K562 (cell line): Measurements from ENCODE around the gene MARS2. TPM values are rescaled to one million over a fixed set of nuclear protein-coding genes. Genes with fewer than 3 reads are reported as not detected.

Experiments used
- ATAC-seq: fragments of 200-7000 bp; cut with Tn5 transposase; 3 replicates; pipeline ENCODE4 v1.9.1; 2020; ENCODE audit warnings: moderate library complexity
- BruUV-seq: library from RNA; stranded (reverse); fragments of 400-500 nt; replicated peaks from 2 replicates; lab custom pipeline; 2021; lab: Mats Ljungman, UMichigan
- CTCF ChIA-PET: fragments of 300-600 bp; formaldehyde crosslinking; extraction: SDS; loops from one replicate; lab custom pipeline; 2021; ENCODE audit warnings: low intra/inter-chr PET ratio; lab: Yijun Ruan, JAX
- POLR2A ChIA-PET: fragments of 300-600, 350-650 bp; sonication (Branson Sonifier 250); formaldehyde crosslinking; extraction: SDS; loops from one replicate; lab custom pipeline; 2021; ENCODE audit warnings: antibody characterized with exemption, inconsistent platforms; lab: Yijun Ruan, JAX
- DNase-seq, 4 experiments: peaks; one replicate each; pipeline versions ENCODE4 v3.0.0 to v3.0.0-alpha.2; 2011 to 2018; ENCODE audit warnings: low spot score in 3 of 4, mixed read lengths in 3 of 4; ENCODE audit errors: extremely low read depth in 1 of 4
- FAIRE-seq: peaks from 2 replicates; lab custom pipeline; 2011; peaks lifted over from hg19 to GRCh38; lab: Jason Lieb, UNC
- H2AFZ ChIP-seq: 2 replicates; pipeline ENCODE4 v1.6.0; 2011; ENCODE audit warnings: low read depth, low read length, control low read depth, inconsistent platforms
- H3K27ac ChIP-seq: fragments of 200-600 bp; 3 replicates; pipeline ENCODE4 v1.8.0; 2011; ENCODE audit warnings: low read depth, mild to moderate bottlenecking, control low read depth, inconsistent platforms, low read length, moderate library complexity, mixed read lengths; ENCODE audit errors: extremely low read depth
- H3K27me3 ChIP-seq, 2 experiments: fragments of 300-600 bp in 1 of 2; 2 replicates in 1 of 2; 3 replicates in 1 of 2; pipeline versions ENCODE4 v1.6.0 to v1.8.0; 2011; ENCODE audit warnings: inconsistent platforms in 2 of 2, low read length in 2 of 2, mild to moderate bottlenecking in 1 of 2, mixed read lengths in 1 of 2, moderate library complexity in 1 of 2; ENCODE audit not compliant: control insufficient read depth in 2 of 2, insufficient read depth in 2 of 2
- H3K36me3 ChIP-seq: fragments of 300-600 bp; 3 replicates; pipeline ENCODE4 v1.8.0; 2011; ENCODE audit warnings: mild to moderate bottlenecking, low read length, inconsistent platforms; ENCODE audit not compliant: control insufficient read depth, insufficient read depth
- H3K4me1 ChIP-seq, 2 experiments: fragments of 200-600 bp in 1 of 2; replicated peaks in 1 of 2; 2 replicates in 1 of 2; 3 replicates in 1 of 2; pipeline versions ENCODE4 v1.5.1 to v1.8.0; 2011; ENCODE audit warnings: inconsistent platforms in 2 of 2, low read length in 2 of 2, mild to moderate bottlenecking in 1 of 2, mixed read lengths in 1 of 2, moderate library complexity in 1 of 2; ENCODE audit not compliant: control insufficient read depth in 2 of 2, insufficient read depth in 2 of 2
- H3K4me2 ChIP-seq: 2 replicates; pipeline ENCODE4 v1.6.1; 2011; ENCODE audit warnings: low read length, control low read depth, inconsistent platforms, mixed read lengths; ENCODE audit not compliant: insufficient read depth
- H3K4me3 ChIP-seq: fragments of 200-600 bp; sonication (generic), shearing (Covaris generic); 2 replicates; pipeline ENCODE4 v1.5.1; 2016; ENCODE audit warnings: control low read depth, inconsistent platforms
- H3K79me2 ChIP-seq: fragments of 200-600 bp; 3 replicates; pipeline ENCODE4 v1.8.0; 2011; ENCODE audit warnings: low read length, inconsistent platforms; ENCODE audit not compliant: control insufficient read depth, insufficient read depth
- H3K9ac ChIP-seq, 2 experiments: 2 replicates each; pipeline versions ENCODE4 v1.6.0 to v1.6.1; 2011; ENCODE audit warnings: low read depth in 2 of 2, low read length in 2 of 2, control low read depth in 1 of 2, inconsistent platforms in 1 of 2, mild to moderate bottlenecking in 1 of 2, mixed read lengths in 1 of 2; ENCODE audit not compliant: insufficient read depth in 1 of 2
- H3K9me1 ChIP-seq: one replicate; pipeline ENCODE4 v1.6.0; 2011; ENCODE audit warnings: inconsistent platforms, mild to moderate bottlenecking, low read length, moderate library complexity; ENCODE audit not compliant: control insufficient read depth, insufficient read depth
- H3K9me3 ChIP-seq: replicated peaks from 2 replicates; pipeline ENCODE4 v1.5.1; 2011; ENCODE audit warnings: low read depth, low read length, inconsistent platforms; ENCODE audit not compliant: control insufficient read depth, insufficient read depth
- H4K20me1 ChIP-seq: replicated peaks from 2 replicates; pipeline ENCODE4 v1.6.1; 2011; ENCODE audit warnings: low read length, inconsistent platforms, mixed read lengths; ENCODE audit not compliant: control insufficient read depth, insufficient read depth
- BMI1 ChIP-seq: fragments of 150-350 bp; IDR thresholded peaks from 2 replicates; pipeline ENCODE4 v1.6.1; 2014; ENCODE audit warnings: low read length
- CBX2 ChIP-seq: fragments of 200-600 bp; sonication (generic); IDR thresholded peaks from one replicate; pipeline ENCODE4 v1.6.1; 2012; ENCODE audit warnings: mild to moderate bottlenecking, low read length, inconsistent platforms; ENCODE audit not compliant: insufficient read depth, poor library complexity, severe bottlenecking
- KDM4B ChIP-seq, 2 experiments: fragments of 450-650 bp in 1 of 2; sonication (generic) in 1 of 2; IDR thresholded peaks; 2 replicates each; pipeline ENCODE4 v1.6.1; 2016 to 2017; ENCODE audit warnings: borderline replicate concordance in 2 of 2, antibody characterized with exemption in 1 of 2, low read depth in 1 of 2, mild to moderate bottlenecking in 1 of 2
- MNT ChIP-seq, 2 experiments: fragments of 450-650 bp; conservative IDR thresholded peaks; 2 replicates each; pipeline ENCODE4 v1.6.1; 2017; ENCODE audit warnings: mild to moderate bottlenecking in 2 of 2, moderate library complexity in 2 of 2
- MTA1 ChIP-seq: fragments of 450-650 bp; IDR thresholded peaks from 2 replicates; pipeline ENCODE4 v1.6.1; 2017; ENCODE audit warnings: borderline replicate concordance
- SP1 ChIP-seq: sonication (generic); formaldehyde crosslinking; IDR thresholded peaks from 2 replicates; pipeline ENCODE4 v1.8.1; 2022; ENCODE audit warnings: mild to moderate bottlenecking, missing genetic modification reagents
- TAL1 ChIP-seq: fragments of 450-650 bp; IDR thresholded peaks from 2 replicates; pipeline ENCODE4 v1.6.1; 2016; ENCODE audit warnings: mild to moderate bottlenecking
- ZKSCAN1 ChIP-seq: fragments of 150-350 bp; IDR thresholded peaks from 2 replicates; pipeline ENCODE4 v1.6.1; 2016; ENCODE audit warnings: low read depth, low read length
- ZNF224 ChIP-seq: sonication (generic); formaldehyde crosslinking; IDR thresholded peaks from 2 replicates; pipeline ENCODE4 v1.8.0; 2022; ENCODE audit warnings: mild to moderate bottlenecking, missing genetic modification reagents
- ZNF280B ChIP-seq: fragments of 250-450 bp; sonication (Bioruptor Pico); IDR thresholded peaks from 2 replicates; pipeline ENCODE4 v1.5.1; 2021; ENCODE audit warnings: mild to moderate bottlenecking
- ZNF408 ChIP-seq: fragments of 250-450 bp; sonication (Bioruptor Pico); IDR thresholded peaks from 2 replicates; pipeline ENCODE4 v1.4.0; 2020; ENCODE audit warnings: low read depth, mild to moderate bottlenecking, moderate library complexity
- ZNF586 ChIP-seq: fragments of 450-650 bp; formaldehyde crosslinking; conservative IDR thresholded peaks from 2 replicates; pipeline ENCODE4 v1.4.0; 2020; ENCODE audit warnings: mild to moderate bottlenecking, moderate library complexity
- ZNF79 ChIP-seq: fragments of 250-450 bp; sonication (Bioruptor Pico); IDR thresholded peaks from 2 replicates; pipeline ENCODE4 v1.4.0; 2020; ENCODE audit warnings: low read depth, mild to moderate bottlenecking, moderate library complexity
- WGBS: fragments of 100-300 bp; shearing (Covaris generic); methylation state at CpG from one replicate; pipeline ENCODE4 v1.1.6; 2016; ENCODE audit warnings: low coverage, mixed read lengths; ENCODE audit not compliant: insufficient coverage; ENCODE audit errors: missing lambda C conversion rate; 5-methylcytosine and 5-hydroxymethylcytosine counted together
- in situ Hi-C: fragments of 300-500 bp; cut with MboI; formaldehyde crosslinking; loops from 4 replicates; pipeline ENCODE4 v1.15.0; 2018; ENCODE audit warnings: inconsistent platforms, mixed read lengths
- intact Hi-C: fragments of 100-400 bp; cut with micrococcal nuclease; formaldehyde crosslinking; loops from 2 replicates; pipeline ENCODE4 v1.14.2; 2022
- polyA plus RNA-seq, 8 experiments: library from polyadenylated mRNA; depleted of rRNA in 4 of 8; stranded (reverse) in 5 of 8; unstranded in 3 of 8; fragments of >200 nt; fragmentation: Nextera tagmentation in 2 of 8; fragmentation: Illumina TruSeq in 1 of 8; extraction: Ambion mirVana in 2 of 8; extraction: Trizol in 1 of 8; gene quantifications; 2 replicates each; pipeline versions ENCODE4 v1.2.1 to v1.2.3, GENCODE V29; 2011 to 2014; ENCODE audit warnings: inconsistent platforms in 1 of 8, missing spikeins in 1 of 8
- total RNA-seq, 7 experiments: library from RNA; depleted of rRNA in 6 of 7; stranded (reverse); fragments of >200 nt in 6 of 7; fragmentation: Illumina TruSeq in 2 of 7; extraction: Trizol in 2 of 7; gene quantifications; 2 replicates each; pipeline versions ENCODE4 v1.2.1 to v1.2.3, GENCODE V29; 2011 to 2021; ENCODE audit warnings: low replicate concordance in 1 of 7
- TF ChIP-seq, protein P1 (sequence below): fragments of 250-450 bp; sonication (Bioruptor Pico); IDR thresholded peaks from 2 replicates; pipeline ENCODE4 v1.5.0; 2021
- TF ChIP-seq, protein P2 (sequence below): fragments of 150-350 bp; IDR thresholded peaks from 2 replicates; pipeline ENCODE4 v1.6.1; 2014; ENCODE audit warnings: low read depth, mild to moderate bottlenecking, low read length, borderline replicate concordance

MARS2 gene
- total and polyA plus RNA-seq, 9 of the 15 experiments (the other 6 are each of a cell fraction or from before 2014, with no cell fraction given), result 4.0 to 17.6 (median 12.5) TPM

DNA sequence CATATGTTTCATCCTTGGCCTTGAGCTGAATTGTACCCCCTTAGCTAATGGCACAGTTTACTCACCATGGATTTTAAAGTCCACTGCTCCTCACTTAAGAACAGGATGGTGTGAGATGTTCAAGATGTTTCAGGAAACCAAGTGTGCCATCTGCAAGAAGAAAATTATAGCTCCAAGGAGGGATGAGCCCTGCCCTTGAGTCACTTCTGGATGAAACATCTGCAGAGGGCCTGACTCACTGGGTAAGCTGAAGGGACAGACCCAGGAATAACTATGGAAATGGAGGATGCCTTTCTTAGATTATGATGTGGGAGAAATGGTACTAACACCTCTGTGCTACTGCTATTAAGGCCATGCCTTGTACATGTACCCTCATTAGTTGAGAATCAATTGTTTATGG lies 6.4 kb downstream of the MARS2 start (continued):
- TF ChIP-seq ZNF224 (CRISPR knock-in tag), result no peak
- no peak for TF ChIP-seq CBX2
- no peak for TF ChIP-seq KDM4B (IDR thresholded peaks at IDR 0.05; ENCODE audit: borderline replicate concordance in 2 of 2, low read depth in 1 of 2)

DNA sequence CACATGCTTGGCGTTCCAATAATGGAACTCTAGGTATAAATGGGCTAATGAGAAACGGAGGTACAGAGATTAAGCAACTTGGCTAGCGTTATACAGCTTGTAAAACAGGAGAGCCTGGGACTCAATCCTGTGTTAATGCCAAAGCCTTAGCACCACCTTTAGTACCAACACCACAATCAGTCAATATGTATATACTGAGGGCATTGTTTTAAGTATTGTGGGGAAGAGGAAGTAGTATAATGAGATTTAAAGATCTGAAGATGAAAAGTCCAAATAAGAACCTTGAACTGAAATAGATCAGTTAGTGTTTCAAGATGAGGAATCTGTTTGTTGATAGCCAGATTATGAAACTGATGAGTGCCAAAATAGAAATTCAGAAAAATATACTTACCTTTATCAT lies 8.1 kb downstream of the MARS2 start:
- ChIA-PET CTCF (no interaction called here), POLR2A (no interaction called here)
- WGBS, result 83% methylated on average over 3 of the region's 3 CpGs
- Histone ChIP-seq H3K9me1 (no peaks in the 10 kb centered on the region), H3K79me2 (peaks cover 31% of the 10 kb centered on the region), H3K27ac (no peak overlapping the region), H3K4me1 (peaks cover 0 to 10% of the 10 kb centered on the region in 2 experiments; a peak in 2 of 5 replicates), H3K4me2 (no peak overlapping the region), H3K36me3 (peaks cover 51% of the 10 kb centered on the region), H3K9me3 (no peaks in the 10 kb centered on the region), H2AFZ (no peak overlapping the region), H3K4me3 (no peak overlapping the region), H3K27me3 (no peaks in the 10 kb centered on the region), H3K9ac (no peak overlapping the region; a peak in 1 of 4 replicates), H4K20me1 (no peaks in the 10 kb centered on the region; the same call in 1 of the 2 replicates)
- no peak for FAIRE-seq
- intact Hi-C loops, result no loop called here
- no peak for ATAC-seq
- no peak for DNase-seq
- in situ Hi-C loops, result no loop called here
- BruUV-seq, result no TSS peak
- TF ChIP-seq, protein P1, sequence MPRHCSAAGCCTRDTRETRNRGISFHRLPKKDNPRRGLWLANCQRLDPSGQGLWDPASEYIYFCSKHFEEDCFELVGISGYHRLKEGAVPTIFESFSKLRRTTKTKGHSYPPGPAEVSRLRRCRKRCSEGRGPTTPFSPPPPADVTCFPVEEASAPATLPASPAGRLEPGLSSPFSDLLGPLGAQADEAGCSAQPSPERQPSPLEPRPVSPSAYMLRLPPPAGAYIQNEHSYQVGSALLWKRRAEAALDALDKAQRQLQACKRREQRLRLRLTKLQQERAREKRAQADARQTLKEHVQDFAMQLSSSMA (CRISPR knock-in tag), result no peak
- no peak for TF ChIP-seq ZKSCAN1
- TF ChIP-seq BMI1, result no peak
- no peak for TF ChIP-seq ZNF408 (CRISPR knock-in tag)
- no peak for TF ChIP-seq ZNF79
- TF ChIP-seq TAL1, result no peak
- no peak for TF ChIP-seq MNT (conservative IDR thresholded peaks at IDR 0.05)
- no peak for TF ChIP-seq ZNF586 (CRISPR knock-in tag)
- no peak for TF ChIP-seq MTA1
- TF ChIP-seq ZNF280B (CRISPR knock-in tag), result no peak
- TF ChIP-seq, protein P2, sequence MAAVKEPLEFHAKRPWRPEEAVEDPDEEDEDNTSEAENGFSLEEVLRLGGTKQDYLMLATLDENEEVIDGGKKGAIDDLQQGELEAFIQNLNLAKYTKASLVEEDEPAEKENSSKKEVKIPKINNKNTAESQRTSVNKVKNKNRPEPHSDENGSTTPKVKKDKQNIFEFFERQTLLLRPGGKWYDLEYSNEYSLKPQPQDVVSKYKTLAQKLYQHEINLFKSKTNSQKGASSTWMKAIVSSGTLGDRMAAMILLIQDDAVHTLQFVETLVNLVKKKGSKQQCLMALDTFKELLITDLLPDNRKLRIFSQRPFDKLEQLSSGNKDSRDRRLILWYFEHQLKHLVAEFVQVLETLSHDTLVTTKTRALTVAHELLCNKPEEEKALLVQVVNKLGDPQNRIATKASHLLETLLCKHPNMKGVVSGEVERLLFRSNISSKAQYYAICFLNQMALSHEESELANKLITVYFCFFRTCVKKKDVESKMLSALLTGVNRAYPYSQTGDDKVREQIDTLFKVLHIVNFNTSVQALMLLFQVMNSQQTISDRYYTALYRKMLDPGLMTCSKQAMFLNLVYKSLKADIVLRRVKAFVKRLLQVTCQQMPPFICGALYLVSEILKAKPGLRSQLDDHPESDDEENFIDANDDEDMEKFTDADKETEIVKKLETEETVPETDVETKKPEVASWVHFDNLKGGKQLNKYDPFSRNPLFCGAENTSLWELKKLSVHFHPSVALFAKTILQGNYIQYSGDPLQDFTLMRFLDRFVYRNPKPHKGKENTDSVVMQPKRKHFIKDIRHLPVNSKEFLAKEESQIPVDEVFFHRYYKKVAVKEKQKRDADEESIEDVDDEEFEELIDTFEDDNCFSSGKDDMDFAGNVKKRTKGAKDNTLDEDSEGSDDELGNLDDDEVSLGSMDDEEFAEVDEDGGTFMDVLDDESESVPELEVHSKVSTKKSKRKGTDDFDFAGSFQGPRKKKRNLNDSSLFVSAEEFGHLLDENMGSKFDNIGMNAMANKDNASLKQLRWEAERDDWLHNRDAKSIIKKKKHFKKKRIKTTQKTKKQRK, result no peak
- TF ChIP-seq SP1 (CRISPR knock-in tag), result no peak
